GM12801 (cell line): ENCODE measurements around the gene EGFLAM.

Source experiments
- TF ChIP-seq, protein P1 (sequence below): IDR thresholded peaks from one replicate; pipeline ENCODE4 v1.5.1; 2011; ENCODE audit warnings: control low read depth; ENCODE audit not compliant: insufficient read length; ENCODE audit errors: extremely low read depth

Gene EGFLAM

DNA sequence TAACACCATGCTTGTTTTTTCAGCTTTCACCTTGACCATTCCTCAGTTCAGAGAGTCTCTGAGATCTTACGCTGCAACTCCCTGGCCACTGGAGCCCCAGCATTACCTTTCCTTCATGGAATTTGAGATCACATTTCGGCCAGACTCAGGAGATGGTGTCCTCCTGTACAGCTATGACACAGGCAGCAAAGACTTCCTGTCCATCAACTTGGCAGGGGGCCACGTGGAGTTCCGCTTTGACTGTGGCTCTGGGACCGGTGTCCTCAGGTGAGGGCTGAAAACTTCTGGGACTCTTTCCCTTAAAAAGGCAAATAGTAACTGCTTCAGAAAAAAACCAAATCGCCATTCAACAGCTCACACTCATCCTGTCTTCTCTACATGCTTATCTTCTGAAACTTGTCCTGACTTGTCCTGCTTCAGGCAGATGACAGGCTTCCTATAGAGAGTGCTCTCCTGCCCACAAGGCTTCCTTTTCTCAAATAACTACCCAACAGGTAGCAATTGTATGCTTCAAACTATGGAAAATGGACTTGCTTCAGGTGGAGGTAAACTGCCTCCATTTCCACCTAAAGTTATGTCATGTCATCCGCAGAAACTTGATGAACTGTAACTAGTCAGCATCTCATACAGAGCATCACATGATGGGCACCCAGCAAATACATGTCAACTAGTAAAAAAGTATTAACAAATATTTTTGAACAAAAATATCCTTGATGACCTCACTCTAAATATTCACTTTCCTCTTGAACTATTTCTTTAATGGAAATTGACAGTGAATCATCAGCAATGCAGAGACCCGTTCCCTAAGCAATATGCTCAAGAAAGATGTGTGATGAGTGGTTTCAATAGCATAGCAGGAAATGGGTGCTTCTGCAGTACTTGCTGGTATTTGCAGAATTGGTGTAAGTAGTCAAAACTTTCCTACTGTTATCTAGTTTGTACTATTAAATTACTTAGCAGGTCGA lies 168.9 kb downstream of the EGFLAM start:
- TF ChIP-seq, protein P1, sequence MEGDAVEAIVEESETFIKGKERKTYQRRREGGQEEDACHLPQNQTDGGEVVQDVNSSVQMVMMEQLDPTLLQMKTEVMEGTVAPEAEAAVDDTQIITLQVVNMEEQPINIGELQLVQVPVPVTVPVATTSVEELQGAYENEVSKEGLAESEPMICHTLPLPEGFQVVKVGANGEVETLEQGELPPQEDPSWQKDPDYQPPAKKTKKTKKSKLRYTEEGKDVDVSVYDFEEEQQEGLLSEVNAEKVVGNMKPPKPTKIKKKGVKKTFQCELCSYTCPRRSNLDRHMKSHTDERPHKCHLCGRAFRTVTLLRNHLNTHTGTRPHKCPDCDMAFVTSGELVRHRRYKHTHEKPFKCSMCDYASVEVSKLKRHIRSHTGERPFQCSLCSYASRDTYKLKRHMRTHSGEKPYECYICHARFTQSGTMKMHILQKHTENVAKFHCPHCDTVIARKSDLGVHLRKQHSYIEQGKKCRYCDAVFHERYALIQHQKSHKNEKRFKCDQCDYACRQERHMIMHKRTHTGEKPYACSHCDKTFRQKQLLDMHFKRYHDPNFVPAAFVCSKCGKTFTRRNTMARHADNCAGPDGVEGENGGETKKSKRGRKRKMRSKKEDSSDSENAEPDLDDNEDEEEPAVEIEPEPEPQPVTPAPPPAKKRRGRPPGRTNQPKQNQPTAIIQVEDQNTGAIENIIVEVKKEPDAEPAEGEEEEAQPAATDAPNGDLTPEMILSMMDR, result no peak

DNA sequence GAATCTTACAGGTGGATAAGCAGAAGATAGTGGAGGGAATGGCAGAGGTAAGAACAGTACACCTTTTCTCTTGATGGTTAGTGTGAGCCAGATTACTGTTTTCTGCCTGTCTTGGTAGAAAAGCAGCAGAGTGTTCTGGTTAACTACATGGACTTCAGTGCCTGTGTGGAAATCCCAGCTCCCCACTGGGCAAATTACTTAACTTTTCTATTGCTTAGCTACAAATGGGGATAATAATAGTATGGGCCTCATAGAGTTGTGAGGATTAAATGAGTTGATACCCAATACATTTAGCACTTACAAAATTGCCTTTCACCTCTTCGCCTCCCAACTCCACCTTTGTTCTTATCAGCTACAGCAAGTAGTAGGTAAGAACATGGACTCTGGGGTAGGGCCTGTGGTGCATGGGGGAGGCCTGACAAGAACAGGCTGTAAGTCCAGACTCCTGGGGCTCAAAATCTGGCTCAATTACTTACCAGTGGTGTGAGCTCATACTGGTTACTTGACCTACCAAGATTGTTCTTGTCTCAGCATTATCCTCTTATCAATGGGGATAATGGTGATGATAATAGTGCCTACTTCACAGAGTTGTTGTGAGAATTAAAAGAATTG lies 173.0 kb downstream of the EGFLAM start:
- TF ChIP-seq, protein P1, result no peak

DNA sequence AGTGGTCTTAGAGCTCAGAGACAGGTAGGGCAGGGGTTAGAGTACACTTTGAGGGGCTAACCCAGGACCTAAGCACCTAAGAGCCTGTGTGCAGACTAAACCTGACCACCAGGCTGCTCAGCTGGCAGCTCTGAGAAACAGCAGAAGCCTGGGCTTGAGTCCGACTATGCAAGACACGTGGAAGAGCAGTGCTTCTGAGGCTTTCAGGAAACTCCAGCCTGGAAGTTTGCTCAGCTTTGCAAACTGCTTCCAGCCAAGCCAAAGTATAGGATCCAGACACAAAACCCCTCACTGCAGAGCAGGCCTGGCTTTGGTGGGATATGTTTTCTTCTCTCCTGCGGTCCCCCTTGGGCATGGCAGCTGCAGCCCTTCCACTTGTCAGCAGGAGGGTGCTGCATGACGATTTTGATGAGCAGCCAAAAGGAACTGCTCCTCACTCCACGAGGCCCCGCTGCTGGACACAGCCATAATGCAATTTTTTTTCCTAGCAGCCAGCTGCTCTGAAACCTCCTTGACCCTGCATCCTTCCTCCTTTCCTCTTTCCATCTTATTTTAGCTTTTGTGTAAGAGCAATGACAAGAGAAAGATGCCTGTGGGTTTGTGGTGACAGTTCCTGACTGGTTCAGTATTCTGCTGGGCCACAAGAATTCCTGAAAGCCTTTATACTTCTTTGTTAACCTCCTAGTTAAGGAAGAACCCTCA lies 175.0 kb downstream of the EGFLAM start:
- TF ChIP-seq, protein P1, result no peak

DNA sequence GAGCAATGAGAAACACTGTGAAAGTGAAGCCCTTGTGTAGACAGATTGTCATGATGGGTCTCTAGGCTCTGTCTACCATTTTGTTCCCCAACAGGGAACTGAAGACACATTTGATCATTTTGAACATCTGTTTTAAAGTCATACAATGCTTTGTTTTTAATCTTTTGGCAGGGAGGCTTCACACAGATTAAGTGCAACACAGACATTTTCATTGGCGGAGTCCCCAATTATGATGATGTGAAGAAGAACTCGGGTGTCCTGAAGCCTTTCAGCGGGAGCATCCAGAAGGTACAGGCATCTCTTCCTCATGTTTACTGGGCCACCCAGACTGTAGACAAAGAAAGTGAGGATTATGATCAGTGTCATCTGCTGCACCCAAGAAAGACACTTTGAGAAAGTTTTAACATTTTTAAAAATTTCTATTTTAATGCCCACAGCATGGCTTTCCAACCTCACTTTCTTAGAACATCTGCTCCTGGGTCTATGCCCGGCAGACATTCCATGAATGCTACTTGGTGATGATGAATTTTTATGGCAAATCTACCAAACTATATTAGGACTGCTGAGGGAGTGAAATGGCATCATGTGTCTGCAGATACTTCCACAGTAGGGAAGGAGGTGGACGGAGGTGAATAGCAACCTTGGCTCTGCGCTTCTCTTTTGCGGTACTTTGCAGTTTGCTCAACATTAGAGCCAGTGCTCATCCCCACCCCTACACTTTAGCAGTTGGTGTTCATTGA lies 176.8 kb downstream of the EGFLAM start:
- TF ChIP-seq, protein P1, result no peak

DNA sequence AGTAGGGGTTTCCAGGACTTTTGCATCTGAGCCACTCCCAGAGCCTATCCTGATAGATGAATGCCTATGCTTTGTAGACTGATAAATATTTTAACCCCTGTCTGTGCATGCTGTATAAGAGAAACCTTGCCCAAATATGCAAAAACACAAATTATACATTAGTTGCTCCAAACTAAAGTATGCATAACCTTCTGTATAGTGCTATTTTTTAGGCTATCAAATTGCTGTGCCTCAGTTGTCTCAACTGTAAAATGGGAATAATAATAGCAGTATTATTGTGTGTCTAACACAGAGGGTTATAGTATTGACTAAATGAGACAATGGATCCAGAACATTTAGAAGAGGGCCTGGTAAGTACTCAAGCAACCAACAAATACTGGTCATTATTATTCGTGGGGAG lies 180.4 kb downstream of the EGFLAM start:
- TF ChIP-seq, protein P1, result no peak

DNA sequence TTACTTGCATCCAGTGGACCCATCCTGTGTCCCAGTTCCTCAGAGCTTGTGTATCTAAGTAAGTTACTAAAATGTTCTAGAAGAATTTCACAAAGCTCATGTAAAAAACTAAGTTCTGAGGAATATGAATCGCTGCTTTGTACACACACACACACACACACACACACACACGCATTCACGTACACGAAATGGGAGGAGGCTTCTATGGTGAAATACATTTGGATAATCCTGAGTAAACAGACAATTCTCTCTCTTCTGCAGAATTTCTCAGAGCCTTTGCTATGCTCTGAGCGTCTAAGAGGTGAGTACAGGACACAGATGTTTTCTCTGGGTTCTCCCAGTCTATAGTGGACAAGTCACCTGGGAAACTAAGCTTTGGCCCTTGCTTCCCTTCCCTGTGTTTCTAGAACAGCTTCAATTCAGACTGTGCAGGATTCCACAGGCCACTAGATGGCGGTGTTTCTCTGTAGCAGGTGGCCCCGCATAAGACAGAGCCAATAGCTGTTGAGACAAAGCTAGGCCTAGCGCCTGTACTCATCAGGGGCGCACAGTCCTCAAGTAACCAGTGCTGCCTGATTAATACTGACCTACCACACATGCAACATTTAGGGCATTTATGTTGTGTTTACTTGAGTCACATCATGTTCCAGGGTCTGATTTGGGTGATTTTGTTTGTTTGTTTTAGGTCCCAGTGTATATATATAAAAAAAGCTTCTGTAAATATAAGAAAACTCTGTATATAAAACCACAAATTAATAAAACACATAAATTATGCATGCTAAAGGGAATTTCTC lies 183.3 kb downstream of the EGFLAM start:
- TF ChIP-seq, protein P1, result peak; percentile 54
